Uterus (tissue), 4 donors: Measurements from ENCODE around the gene JPH3. TPM values are rescaled to one million over a fixed set of nuclear protein-coding genes. Genes with fewer than 3 reads are reported as not detected.

Experiments used
- DNase-seq, 2 donors: peaks; one replicate each; pipeline ENCODE4 v3.0.0-alpha.2; 2019 to 2020
- H3K27ac ChIP-seq, 2 donors: fragments of 200-600 bp; sonication (generic); 1 replicate in 1 of 2; 2 replicates in 1 of 2; pipeline ENCODE4 v1.5.1; 2016 to 2018
- H3K27me3 ChIP-seq, 2 donors: fragments of 200-600 bp; sonication (generic); one replicate each; pipeline ENCODE4 v1.5.1; 2018 to 2019; ENCODE audit warnings: control low read depth in 1 of 2
- H3K36me3 ChIP-seq, 2 donors: fragments of 200-600 bp; sonication (generic); one replicate each; pipeline ENCODE4 v1.5.1; 2019; ENCODE audit warnings: control low read depth in 1 of 2
- H3K4me1 ChIP-seq, 2 donors: fragments of 200-600 bp; sonication (generic); one replicate each; pipeline ENCODE4 v1.5.1; 2018 to 2019; ENCODE audit warnings: control low read depth in 1 of 2
- H3K4me3 ChIP-seq, 2 donors: fragments of 200-600 bp; sonication (generic); 1 replicate in 1 of 2; 2 replicates in 1 of 2; pipeline ENCODE4 v1.5.1; 2018 to 2019; ENCODE audit warnings: mild to moderate bottlenecking in 1 of 2
- H3K9me3 ChIP-seq, 2 donors: fragments of 200-600 bp; sonication (generic); one replicate each; pipeline ENCODE4 v1.5.1; 2019; ENCODE audit warnings: control low read depth in 1 of 2
- CTCF ChIP-seq, 4 experiments: fragments of 200-600 bp in 2 of 4; fragments of 450-650 bp in 2 of 4; sonication (generic) in 2 of 4; IDR thresholded peaks; one replicate each; pipeline ENCODE4 v1.5.1; 2016 to 2019; ENCODE audit warnings: antibody characterized with exemption in 4 of 4, mild to moderate bottlenecking in 2 of 4, moderate library complexity in 1 of 4
- POLR2A ChIP-seq, 2 donors: fragments of 450-650 bp; IDR thresholded peaks; one replicate each; pipeline ENCODE4 v1.6.1; 2016; ENCODE audit warnings: antibody characterized with exemption in 2 of 2, mild to moderate bottlenecking in 1 of 2, moderate library complexity in 1 of 2
- intact Hi-C: fragments of 100-400 bp; cut with DNase I; formaldehyde crosslinking; loops from one replicate; pipeline ENCODE4 v1.15.1; 2023; ENCODE audit warnings: low total_unique reads
- total RNA-seq, 4 donors: library from RNA; depleted of rRNA in 3 of 4; stranded (reverse); fragments of >200 nt in 3 of 4; gene quantifications; one replicate each; pipeline versions ENCODE4 v1.1.0 to v1.2.4, GENCODE V29; 2014 to 2023
- donor health status: DM: yes; HTN: yes; CAD: no.

The JPH3 gene
- total RNA-seq, 4 donors from 2014 or later: 0.27 to 1.1 TPM; not detected in 2

DNA sequence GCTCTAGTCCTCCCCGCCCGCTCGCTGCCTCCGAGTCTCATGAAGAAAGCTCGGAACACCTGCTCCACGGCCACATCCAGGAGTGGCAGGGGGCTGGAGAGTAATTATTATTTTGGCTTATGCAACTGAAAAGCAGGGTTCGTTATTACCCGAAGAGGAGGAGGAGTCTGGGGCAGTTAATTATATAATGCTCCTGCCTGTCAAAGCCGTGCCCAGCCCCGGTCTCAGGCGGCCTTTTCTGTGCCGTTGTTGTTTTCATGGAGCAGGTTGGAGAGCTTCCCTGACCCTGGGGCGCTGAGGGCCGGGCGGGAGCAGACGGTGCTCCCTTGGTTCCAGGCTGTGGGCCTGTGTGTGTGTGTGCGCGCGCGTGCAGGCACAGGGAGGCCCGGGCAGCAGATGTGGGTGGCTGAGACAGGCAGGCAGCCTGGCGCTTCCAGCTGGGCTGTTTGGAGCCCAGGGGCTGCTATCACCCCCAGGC lies 2.4 kb downstream of the JPH3 start:
- TF ChIP-seq CTCF (IDR thresholded peaks at IDR 0.05) (no peak), POLR2A (IDR thresholded peaks at IDR 0.05) (no peak)
- H3K4me1 ChIP-seq: peaks cover 0 to 6% of the 10 kb centered on the region in 2 donors
- no peak for DNase-seq
- H3K9me3 ChIP-seq: no peaks in the 10 kb centered on the region
- no peak overlapping the region for H3K4me3 ChIP-seq
- intact Hi-C loops: no loop called here
- H3K27me3 ChIP-seq: peaks cover 15% of the 10 kb centered on the region in 2 donors
- H3K27ac ChIP-seq: no peak overlapping the region
- no peaks in the 10 kb centered on the region for H3K36me3 ChIP-seq

DNA sequence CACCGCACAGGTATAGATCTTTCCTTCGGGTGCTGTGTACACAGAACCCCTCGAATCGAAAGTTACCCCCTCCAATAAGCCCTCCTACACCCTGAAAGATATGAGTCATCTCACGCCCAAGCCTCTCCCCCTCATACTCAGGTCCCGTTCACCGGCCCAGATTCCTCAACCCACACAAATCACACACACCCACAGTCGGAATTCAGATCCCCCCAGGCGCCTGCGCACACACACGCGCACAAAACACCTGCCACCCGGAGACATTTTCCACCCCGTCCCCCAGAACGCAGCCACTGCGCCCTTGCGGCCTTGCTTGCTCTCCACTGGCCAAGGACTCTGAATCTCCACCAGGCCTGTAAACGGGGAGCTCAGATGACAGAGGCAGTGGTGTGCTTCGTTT lies 4.9 kb downstream of the JPH3 start:
- no peak for TF ChIP-seq CTCF (IDR thresholded peaks at IDR 0.05)
- TF ChIP-seq POLR2A (IDR thresholded peaks at IDR 0.05): no peak
- Histone ChIP-seq H3K4me3 (no peak overlapping the region), H3K36me3 (no peaks in the 10 kb centered on the region), H3K27ac (no peak overlapping the region), H3K9me3 (no peaks in the 10 kb centered on the region), H3K27me3 (peaks cover 10% of the 10 kb centered on the region in 2 donors), H3K4me1 (peaks cover 0 to 6% of the 10 kb centered on the region in 2 donors)
- intact Hi-C loops: no loop called here
- DNase-seq: no peak

GRCh38 chr16:87607871-87608270 lies 5.6 kb downstream of the JPH3 start:
- peaks cover 0 to 4% of the 10 kb centered on the region in 2 donors for H3K4me1 ChIP-seq
- no peak for DNase-seq
- intact Hi-C loops: no loop called here
- H3K4me3 ChIP-seq: no peak overlapping the region
- H3K27ac ChIP-seq: no peak overlapping the region
- TF ChIP-seq POLR2A (IDR thresholded peaks at IDR 0.05) (no peak), CTCF (IDR thresholded peaks at IDR 0.05) (no peak)
- peaks cover 8 to 10% of the 10 kb centered on the region in 2 donors for H3K27me3 ChIP-seq
- H3K9me3 ChIP-seq: no peaks in the 10 kb centered on the region
- H3K36me3 ChIP-seq: no peaks in the 10 kb centered on the region

DNA sequence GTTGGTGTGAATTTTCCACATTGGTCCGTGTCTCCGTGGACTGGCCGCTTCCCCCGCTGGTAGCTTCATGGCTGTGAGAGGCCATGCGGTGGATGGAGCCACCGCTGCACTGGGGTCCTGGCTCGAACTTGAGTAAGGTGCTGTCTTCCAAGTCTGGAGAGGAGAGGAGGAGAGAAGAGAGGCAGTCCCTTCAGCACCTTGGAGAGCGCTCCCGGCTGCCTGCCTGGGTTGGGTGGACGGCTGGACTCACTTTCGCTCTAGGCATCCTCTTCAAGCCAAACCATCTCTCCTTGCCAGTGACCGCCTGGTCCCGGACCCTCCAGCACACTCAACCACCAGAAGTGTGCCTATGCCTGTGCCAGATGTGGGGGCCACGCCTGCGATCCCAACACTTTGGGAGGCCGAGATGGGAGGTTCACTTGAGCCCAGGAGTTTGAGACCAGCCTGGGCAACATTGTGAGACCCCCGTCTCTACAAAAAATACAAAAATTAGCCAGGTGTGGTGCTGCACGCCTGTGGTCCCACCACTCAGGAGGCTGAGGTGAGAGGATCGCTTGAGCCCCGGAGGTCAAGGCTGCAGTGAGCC lies 6.2 kb downstream of the JPH3 start:
- Histone ChIP-seq H3K9me3 (no peaks in the 10 kb centered on the region), H3K27me3 (peaks cover 2 to 10% of the 10 kb centered on the region in 2 donors), H3K4me3 (no peak overlapping the region), H3K27ac (no peak overlapping the region), H3K36me3 (no peaks in the 10 kb centered on the region), H3K4me1 (no peaks in the 10 kb centered on the region)
- TF ChIP-seq CTCF (IDR thresholded peaks at IDR 0.05): no peak
- no peak for TF ChIP-seq POLR2A (IDR thresholded peaks at IDR 0.05)
- peak in 1 of 2 donors; percentile 28 for DNase-seq
- intact Hi-C loops: no loop called here

- intact Hi-C loops: no loop called here
- DNase-seq: no peak
These were observed 7.7 kb downstream of the JPH3 start for GRCh38 chr16:87610026-87610425.

More at GRCh38 chr16:87610026-87610425, 7.7 kb downstream of the JPH3 start:
- no peak overlapping the region for H3K27ac ChIP-seq
- no peaks in the 10 kb centered on the region for H3K9me3 ChIP-seq
- TF ChIP-seq CTCF (IDR thresholded peaks at IDR 0.05): no peak
- TF ChIP-seq POLR2A (IDR thresholded peaks at IDR 0.05): no peak
- no peak overlapping the region for H3K4me3 ChIP-seq
- no peaks in the 10 kb centered on the region for H3K4me1 ChIP-seq
- no peaks in the 10 kb centered on the region for H3K36me3 ChIP-seq
- H3K27me3 ChIP-seq: no peaks in the 10 kb centered on the region
